Mesendoderm (in vitro differentiated cells): Measurements from ENCODE around the gene STX18.
"Not testable (repeated sequence)": the region's sequence is repeated elsewhere in the genome, so short reads cannot be mapped to it uniquely, and the experiment has no call there.

Experiments used
- DNase-seq: peaks from one replicate; pipeline ENCODE4 v3.0.0; 2013
- H2AK5ac ChIP-seq: 2 replicates; pipeline ENCODE4 v1.6.1; 2013; ENCODE audit warnings: low read length, inconsistent platforms
- H2BK120ac ChIP-seq: 2 replicates; pipeline ENCODE4 v1.6.1; 2013; ENCODE audit warnings: low read depth, mild to moderate bottlenecking, low read length, moderate library complexity, mixed read lengths
- H2BK15ac ChIP-seq: replicated peaks from 2 replicates; pipeline ENCODE4 v1.6.1; 2013; ENCODE audit warnings: low read depth, mild to moderate bottlenecking, moderate library complexity
- H2BK5ac ChIP-seq: 2 replicates; pipeline ENCODE4 v1.6.1; 2013; ENCODE audit warnings: low read length, inconsistent platforms
- H3K18ac ChIP-seq: 2 replicates; pipeline ENCODE4 v1.6.1; 2013; ENCODE audit warnings: mild to moderate bottlenecking, low read length, mixed read lengths
- H3K23ac ChIP-seq: one replicate; pipeline ENCODE4 v1.6.1; 2013; ENCODE audit warnings: low read length
- H3K27ac ChIP-seq: 2 replicates; pipeline ENCODE4 v1.5.1; 2013; ENCODE audit warnings: low read depth, mild to moderate bottlenecking, inconsistent platforms, low read length, moderate library complexity
- H3K27me3 ChIP-seq: 2 replicates; pipeline ENCODE4 v1.6.1; 2013; ENCODE audit warnings: low read length, control low read depth, mild to moderate bottlenecking, inconsistent platforms; ENCODE audit not compliant: insufficient read depth, poor library complexity
- H3K36me3 ChIP-seq: 2 replicates; pipeline ENCODE4 v1.6.1; 2013; ENCODE audit warnings: low read length, inconsistent platforms; ENCODE audit not compliant: control insufficient read depth, insufficient read depth
- H3K4ac ChIP-seq: one replicate; pipeline ENCODE4 v1.6.1; 2013; ENCODE audit warnings: low read depth, mild to moderate bottlenecking, low read length, moderate library complexity
- H3K4me1 ChIP-seq: 2 replicates; pipeline ENCODE4 v1.6.1; 2013; ENCODE audit warnings: low read depth, low read length, inconsistent platforms; ENCODE audit not compliant: control insufficient read depth
- H3K4me2 ChIP-seq: 2 replicates; pipeline ENCODE4 v1.6.1; 2013; ENCODE audit warnings: low read length
- H3K4me3 ChIP-seq: 2 replicates; pipeline ENCODE4 v1.5.1; 2013; ENCODE audit warnings: mild to moderate bottlenecking, low read length
- H3K56ac ChIP-seq: one replicate; pipeline ENCODE4 v1.6.1; 2013; ENCODE audit warnings: low read length
- H3K79me1 ChIP-seq: 2 replicates; pipeline ENCODE4 v1.6.1; 2013; ENCODE audit warnings: low read length, inconsistent platforms
- H3K79me2 ChIP-seq: 2 replicates; pipeline ENCODE4 v1.6.1; 2013; ENCODE audit warnings: mild to moderate bottlenecking, low read length; ENCODE audit not compliant: control insufficient read depth, insufficient read depth
- H3K9ac ChIP-seq: 2 replicates; pipeline ENCODE4 v1.6.1; 2013; ENCODE audit warnings: low read length, inconsistent platforms
- H4K5ac ChIP-seq: one replicate; pipeline ENCODE4 v1.6.1; 2013; ENCODE audit warnings: low read length
- H4K8ac ChIP-seq: one replicate; pipeline ENCODE4 v1.6.1; 2013; ENCODE audit warnings: low read depth, mild to moderate bottlenecking, control low read depth, low read length, moderate library complexity
- WGBS: extraction: QIAGEN DNeasy Blood & Tissue Kit; methylation state at CpG from one replicate; pipeline ENCODE4 v1.1.7; 2013; ENCODE audit warnings: low lambda C conversion rate, missing lambda C conversion rate; ENCODE audit not compliant: insufficient coverage; ENCODE audit errors: extremely low coverage; 5-methylcytosine and 5-hydroxymethylcytosine counted together

Gene STX18

GRCh38 chr4:4423706-4424498, 117.9 kb downstream of the STX18 start:
- Histone ChIP-seq H3K4me1 (peaks cover 7% of the 10 kb centered on the region), H3K79me1 (no peaks in the 10 kb centered on the region), H2BK120ac (no peak overlapping the region), H3K4me2 (no peak overlapping the region), H2BK5ac (no peak overlapping the region), H4K5ac (no peak overlapping the region), H3K27ac (no peak overlapping the region), H3K23ac (no peak overlapping the region), H3K4ac (no peak overlapping the region), H2AK5ac (no peak overlapping the region), H3K18ac (no peak overlapping the region), H3K36me3 (no peaks in the 10 kb centered on the region), H3K56ac (no peak overlapping the region), H3K27me3 (no peaks in the 10 kb centered on the region), H3K79me2 (no peaks in the 10 kb centered on the region), H3K9ac (no peak overlapping the region), H2BK15ac (no peak overlapping the region), H4K8ac (no peak overlapping the region), H3K4me3 (no peak overlapping the region)
- no peak for DNase-seq
- WGBS = no CpG with 5 or more reads among the region's 9 CpGs

- no CpG with 5 or more reads among the region's 12 CpGs for WGBS
- H3K36me3 ChIP-seq = no peaks in the 10 kb centered on the region
Observed at GRCh38 chr4:4422856-4423499, 118.9 kb downstream of the STX18 start.

GRCh38 chr4:4422117-4422516, 119.7 kb downstream of the STX18 start:
- H4K8ac ChIP-seq, H3K4me1 ChIP-seq, H2BK15ac ChIP-seq, H3K4ac ChIP-seq, H3K36me3 ChIP-seq, H3K9ac ChIP-seq, H4K5ac ChIP-seq, H3K79me1 ChIP-seq, H2AK5ac ChIP-seq, DNase-seq, H3K4me3 ChIP-seq, H3K4me2 ChIP-seq, H3K27me3 ChIP-seq, H3K79me2 ChIP-seq, H3K23ac ChIP-seq, H2BK5ac ChIP-seq, H3K27ac ChIP-seq, H2BK120ac ChIP-seq, H3K18ac ChIP-seq, H3K56ac ChIP-seq: not testable (repeated sequence)
- WGBS = no CpG with 5 or more reads among the region's 7 CpGs

More at GRCh38 chr4:4422856-4423499, 118.9 kb downstream of the STX18 start:
- H2BK15ac ChIP-seq = no peak overlapping the region
- H3K4me1 ChIP-seq = peaks cover 7% of the 10 kb centered on the region
- H3K4ac ChIP-seq = no peak overlapping the region
- no peak overlapping the region for H3K9ac ChIP-seq
- no peak overlapping the region for H4K5ac ChIP-seq
- H3K56ac ChIP-seq = no peak overlapping the region
- DNase-seq = no peak
- no peaks in the 10 kb centered on the region for H3K79me2 ChIP-seq
- H3K23ac ChIP-seq = no peak overlapping the region
- H2AK5ac ChIP-seq = no peak overlapping the region
- H3K4me2 ChIP-seq = no peak overlapping the region
- H3K4me3 ChIP-seq = no peak overlapping the region
- H3K79me1 ChIP-seq = no peaks in the 10 kb centered on the region
- no peak overlapping the region for H2BK5ac ChIP-seq
- no peaks in the 10 kb centered on the region for H3K27me3 ChIP-seq
- H4K8ac ChIP-seq = no peak overlapping the region
- no peak overlapping the region for H3K18ac ChIP-seq
- H2BK120ac ChIP-seq = no peak overlapping the region
- no peak overlapping the region for H3K27ac ChIP-seq

GRCh38 chr4:4421356-4421755, 120.5 kb downstream of the STX18 start:
- no CpG with 5 or more reads among the region's 11 CpGs for WGBS
- no peak overlapping the region for H2BK15ac ChIP-seq
- no peak overlapping the region for H3K23ac ChIP-seq
- no peaks in the 10 kb centered on the region for H3K27me3 ChIP-seq
- no peak overlapping the region for H3K18ac ChIP-seq
- no peak overlapping the region for H3K4me2 ChIP-seq
- H4K8ac ChIP-seq = no peak overlapping the region
- H4K5ac ChIP-seq = no peak overlapping the region
- no peaks in the 10 kb centered on the region for H3K36me3 ChIP-seq
- peaks cover 4% of the 10 kb centered on the region for H3K4me1 ChIP-seq
- H3K4ac ChIP-seq = no peak overlapping the region
- no peak overlapping the region for H3K9ac ChIP-seq
- H2BK120ac ChIP-seq = no peak overlapping the region
- H3K56ac ChIP-seq = no peak overlapping the region
- no peaks in the 10 kb centered on the region for H3K79me1 ChIP-seq
- H3K4me3 ChIP-seq = no peak overlapping the region
- H3K79me2 ChIP-seq = no peaks in the 10 kb centered on the region
- no peak overlapping the region for H2AK5ac ChIP-seq
- H2BK5ac ChIP-seq = no peak overlapping the region
- DNase-seq = no peak
- no peak overlapping the region for H3K27ac ChIP-seq

DNA sequence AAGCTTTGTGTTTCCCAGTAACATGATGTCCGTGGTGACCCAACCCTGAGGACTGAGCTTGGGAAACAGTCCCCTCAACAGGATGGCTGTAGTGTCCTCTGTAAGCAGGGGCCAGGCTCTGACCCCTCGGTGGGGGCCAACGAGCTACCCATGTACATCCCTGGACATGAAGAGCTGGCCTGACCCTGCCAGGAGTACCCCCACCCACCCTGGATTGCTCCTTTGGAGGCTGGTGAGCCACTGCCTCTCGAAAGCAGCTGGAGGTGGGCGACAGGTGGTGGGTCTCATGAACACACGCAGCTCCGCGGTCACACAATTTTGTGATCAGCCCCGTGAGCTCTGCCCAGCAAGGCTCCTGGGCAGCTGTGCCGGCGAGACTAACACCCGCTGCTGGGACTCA, 121.4 kb downstream of the STX18 start:
- no peaks in the 10 kb centered on the region for H3K27me3 ChIP-seq
- H3K9ac ChIP-seq = no peak overlapping the region
- H3K4me3 ChIP-seq = no peak overlapping the region
- H4K5ac ChIP-seq = no peak overlapping the region
- no peak overlapping the region for H2BK5ac ChIP-seq
- no peak overlapping the region for H4K8ac ChIP-seq
- H2BK120ac ChIP-seq = no peak overlapping the region
- no peak overlapping the region for H3K4me2 ChIP-seq
- H2AK5ac ChIP-seq = no peak overlapping the region
- H3K4ac ChIP-seq = no peak overlapping the region
- H3K27ac ChIP-seq = no peak overlapping the region
- no peaks in the 10 kb centered on the region for H3K79me1 ChIP-seq
- no peak for DNase-seq
- H3K23ac ChIP-seq = no peak overlapping the region
- H3K56ac ChIP-seq = no peak overlapping the region
- no peaks in the 10 kb centered on the region for H3K79me2 ChIP-seq
- WGBS = no CpG with 5 or more reads among the region's 12 CpGs
- peaks cover 4% of the 10 kb centered on the region for H3K4me1 ChIP-seq
- no peaks in the 10 kb centered on the region for H3K36me3 ChIP-seq
- no peak overlapping the region for H2BK15ac ChIP-seq
- H3K18ac ChIP-seq = no peak overlapping the region
